ENCODE data around the gene SOX12. TPM values are rescaled to one million over a fixed set of nuclear protein-coding genes. Genes with fewer than 3 reads are reported as not detected.
A peak's percentile ranks its signal among the peaks of the same experiment; 100 is the strongest.
"Not testable (repeated sequence)": the region's sequence is repeated elsewhere in the genome, so short reads cannot be mapped to it uniquely, and the experiment has no call there.

The SOX12 gene
- total RNA-seq, 2 donors from 2014 or later = 3.8 to 5.6 TPM

GRCh38 chr20:371755-372542, 46.6 kb downstream of the SOX12 start:
- ATAC-seq (peak; percentile 19), DNase-seq (peak; percentile 22 to 52)
- intact Hi-C loops (cut with DNase I, micrococcal nuclease) = no loop called here

GRCh38 chr20:372543-373082, 47.3 kb downstream of the SOX12 start:
- ATAC-seq; DNase-seq; intact Hi-C loops (cut with DNase I, micrococcal nuclease): not testable (repeated sequence)

GRCh38 chr20:373171-373890, 48.0 kb downstream of the SOX12 start:
- ATAC-seq (no peak), DNase-seq (no peak)
- intact Hi-C loops (cut with DNase I, micrococcal nuclease) = no loop called here

- ATAC-seq = no peak
- intact Hi-C loops (cut with DNase I, micrococcal nuclease) = no loop called here
- DNase-seq = no peak
Observed at GRCh38 chr20:375265-375889, 50.0 kb downstream of the SOX12 start.

GRCh38 chr20:376089-376488, 50.7 kb downstream of the SOX12 start:
- ATAC-seq = no peak

GRCh38 chr20:376750-377149, 51.4 kb downstream of the SOX12 start:
- ATAC-seq (no peak), DNase-seq (no peak)
- intact Hi-C loops (cut with DNase I, micrococcal nuclease) = no loop called here

More at GRCh38 chr20:376089-376488, 50.7 kb downstream of the SOX12 start:
- intact Hi-C loops (cut with DNase I, micrococcal nuclease) = no loop called here
- DNase-seq = no peak

GRCh38 chr20:377578-377977, 52.2 kb downstream of the SOX12 start:
- ATAC-seq; intact Hi-C loops (cut with DNase I, micrococcal nuclease); DNase-seq: not testable (repeated sequence)

GRCh38 chr20:378961-379336, 53.6 kb downstream of the SOX12 start:
- DNase-seq (no peak), ATAC-seq (no peak)
- intact Hi-C loops (cut with DNase I, micrococcal nuclease) = no loop called here

Other genes starting within 250 kb of the SOX12 start
- not detected for gene DEFB125, start 237.9 kb upstream of the SOX12 start, total RNA-seq
- not detected for gene DEFB126, start 183.0 kb upstream of the SOX12 start, total RNA-seq
- not detected for gene DEFB127, start 168.1 kb upstream of the SOX12 start, total RNA-seq
- gene DEFB128, start 135.8 kb upstream of the SOX12 start, total RNA-seq = not detected
- not detected for gene DEFB129, start 98.3 kb upstream of the SOX12 start, total RNA-seq
- gene DEFB132, start 67.8 kb upstream of the SOX12 start, total RNA-seq = not detected
- gene C20orf96, start 34.8 kb upstream of the SOX12 start, total RNA-seq = 10 to 100 TPM; 10.1 to 13.1 TPM
- gene ZCCHC3, start 28.0 kb upstream of the SOX12 start, total RNA-seq = 10 to 100 TPM; 10.2 to 13.0 TPM
- 1 to 10 TPM; 9.4 to 10.0 TPM for gene NRSN2, start 21.6 kb downstream of the SOX12 start, total RNA-seq
- 10 to 100 TPM in 1 of 2 donors, 1 to 10 TPM in 1; 6.4 to 16.7 TPM for gene TRIB3, start 55.2 kb downstream of the SOX12 start, total RNA-seq
- 100 to 1,000 TPM; 103 to 134 TPM for gene RBCK1, start 82.7 kb downstream of the SOX12 start, total RNA-seq
- 10 to 100 TPM; 29.0 to 32.3 TPM for gene TBC1D20, start 137.0 kb downstream of the SOX12 start, total RNA-seq
- gene CSNK2A1, start 218.2 kb downstream of the SOX12 start, total RNA-seq = 100 to 1,000 TPM; 106 to 117 TPM

Data from left colon (tissue), 2 donors.